GM10266 (cell line): ENCODE data around the gene ANO10.
"Not testable (repeated sequence)": the region's sequence is repeated elsewhere in the genome, so short reads cannot be mapped to it uniquely, and the experiment has no call there.

Experiments used
- DNase-seq: peaks from one replicate; pipeline ENCODE4 v3.0.0; 2012; ENCODE audit errors: extremely low spot score
- TF ChIP-seq, protein P1 (sequence below): IDR thresholded peaks from 2 replicates; pipeline ENCODE4 v1.5.1; 2012; ENCODE audit warnings: mild to moderate bottlenecking, low read depth; ENCODE audit not compliant: control insufficient read depth, insufficient read depth; ENCODE audit errors: missing control alignments

The ANO10 gene

GRCh38 chr3:43363621-43364266 lies 258.1 kb downstream of the ANO10 start:
- TF ChIP-seq, protein P1, sequence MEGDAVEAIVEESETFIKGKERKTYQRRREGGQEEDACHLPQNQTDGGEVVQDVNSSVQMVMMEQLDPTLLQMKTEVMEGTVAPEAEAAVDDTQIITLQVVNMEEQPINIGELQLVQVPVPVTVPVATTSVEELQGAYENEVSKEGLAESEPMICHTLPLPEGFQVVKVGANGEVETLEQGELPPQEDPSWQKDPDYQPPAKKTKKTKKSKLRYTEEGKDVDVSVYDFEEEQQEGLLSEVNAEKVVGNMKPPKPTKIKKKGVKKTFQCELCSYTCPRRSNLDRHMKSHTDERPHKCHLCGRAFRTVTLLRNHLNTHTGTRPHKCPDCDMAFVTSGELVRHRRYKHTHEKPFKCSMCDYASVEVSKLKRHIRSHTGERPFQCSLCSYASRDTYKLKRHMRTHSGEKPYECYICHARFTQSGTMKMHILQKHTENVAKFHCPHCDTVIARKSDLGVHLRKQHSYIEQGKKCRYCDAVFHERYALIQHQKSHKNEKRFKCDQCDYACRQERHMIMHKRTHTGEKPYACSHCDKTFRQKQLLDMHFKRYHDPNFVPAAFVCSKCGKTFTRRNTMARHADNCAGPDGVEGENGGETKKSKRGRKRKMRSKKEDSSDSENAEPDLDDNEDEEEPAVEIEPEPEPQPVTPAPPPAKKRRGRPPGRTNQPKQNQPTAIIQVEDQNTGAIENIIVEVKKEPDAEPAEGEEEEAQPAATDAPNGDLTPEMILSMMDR, result no peak
- DNase-seq, result no peak

DNA sequence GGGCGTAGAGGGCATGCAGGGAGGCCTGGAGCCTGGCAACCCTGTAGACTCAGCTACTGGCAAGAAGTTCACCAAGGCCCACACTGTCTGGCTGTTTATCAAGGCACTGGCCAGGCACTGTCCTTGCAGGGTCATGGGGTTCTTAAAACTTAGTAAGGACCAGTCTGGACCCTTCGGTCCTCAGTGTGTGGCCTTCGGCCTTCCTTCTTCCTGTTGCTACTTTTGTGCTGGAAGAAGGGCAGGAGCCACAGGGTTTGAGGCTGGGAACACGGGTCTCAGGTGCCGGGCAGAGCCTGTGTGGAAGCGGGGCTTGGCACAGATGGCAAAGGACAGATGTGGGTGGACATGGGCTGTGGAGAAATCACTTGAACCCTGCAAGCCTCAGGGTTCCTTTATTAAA lies 258.9 kb downstream of the ANO10 start:
- TF ChIP-seq, protein P1, result no peak
- no peak for DNase-seq

- TF ChIP-seq, protein P1, result no peak
Measured at GRCh38 chr3:43362183-43362582, 259.6 kb downstream of the ANO10 start.

GRCh38 chr3:43361077-43361476 lies 260.7 kb downstream of the ANO10 start:
- DNase-seq, result no peak
- TF ChIP-seq, protein P1, result no peak

More at GRCh38 chr3:43362183-43362582, 259.6 kb downstream of the ANO10 start:
- no peak for DNase-seq

DNA sequence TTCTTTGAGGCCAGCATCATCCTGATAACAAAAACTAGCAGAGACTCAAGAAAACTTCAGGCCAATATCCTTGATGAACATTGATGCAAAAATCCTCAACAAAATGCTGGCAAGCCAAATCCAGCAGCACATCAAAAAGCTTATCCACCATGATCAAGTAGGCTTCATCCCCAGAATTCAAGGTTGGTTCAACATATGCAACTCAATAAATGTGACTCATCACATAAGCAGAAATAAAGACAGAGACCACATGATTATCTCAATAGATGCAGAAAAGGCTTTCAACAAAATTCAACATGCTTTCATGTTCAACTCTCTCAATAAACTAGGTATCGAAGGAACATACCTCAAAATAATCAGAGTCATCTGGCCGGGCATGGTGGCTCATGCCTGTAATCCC lies 265.8 kb downstream of the ANO10 start:
- not testable (repeated sequence) for DNase-seq

- TF ChIP-seq, protein P1, result no peak
- no peak for DNase-seq
Measured at GRCh38 chr3:43353923-43354670, 267.7 kb downstream of the ANO10 start.

DNA sequence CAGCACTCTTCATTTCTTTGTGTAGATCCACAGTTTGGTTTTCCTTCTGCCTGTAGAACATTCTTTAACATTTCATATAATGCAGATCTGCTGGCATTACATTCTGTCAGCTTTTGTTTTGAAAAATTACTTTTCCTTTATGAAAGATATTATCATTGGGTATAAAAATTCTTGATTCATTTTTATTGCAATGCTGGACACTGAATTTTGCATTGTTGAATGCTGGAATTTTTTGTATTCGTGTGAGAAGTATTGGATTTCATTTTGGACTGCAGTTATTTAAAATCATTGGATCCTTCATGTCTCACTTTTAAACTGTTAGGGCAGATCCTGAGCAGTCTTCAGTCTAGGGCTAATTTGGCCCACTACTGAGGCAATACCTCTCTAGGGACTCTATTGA lies 268.4 kb downstream of the ANO10 start:
- no peak for DNase-seq
- TF ChIP-seq, protein P1, result no peak
